NCI-H748 (cell line): ENCODE data around the gene GPR55.

ENCODE experiments used
- DNase-seq: peaks from one replicate; lab custom pipeline; 2025; ENCODE audit not compliant: unreplicated experiment; lab: John Stamatoyannopoulos, UW

Gene GPR55

GRCh38 chr2:230935130-230935430 is 10.0 kb upstream of the GPR55 start:
- no peak for DNase-seq

GRCh38 chr2:230934231-230935129 is 9.4 kb upstream of the GPR55 start:
- DNase-seq, result no peak

GRCh38 chr2:230933521-230934180 is 8.6 kb upstream of the GPR55 start:
- DNase-seq, result no peak

- no peak for DNase-seq
Measured at GRCh38 chr2:230932556-230933511, 7.8 kb upstream of the GPR55 start.

- no peak for DNase-seq
Measured at GRCh38 chr2:230931556-230932231, 6.7 kb upstream of the GPR55 start.

- DNase-seq, result peak; percentile 32
Measured at GRCh38 chr2:230930928-230931555, 6.0 kb upstream of the GPR55 start.

- no peak for DNase-seq
Measured at GRCh38 chr2:230930149-230930780, 5.2 kb upstream of the GPR55 start.

GRCh38 chr2:230929381-230930148 is 4.5 kb upstream of the GPR55 start:
- no peak for DNase-seq

GRCh38 chr2:230928701-230929380 is 3.8 kb upstream of the GPR55 start:
- DNase-seq, result no peak

GRCh38 chr2:230927711-230928341 is 2.8 kb upstream of the GPR55 start:
- DNase-seq, result no peak

GRCh38 chr2:230925879-230926765 is 1.1 kb upstream of the GPR55 start:
- no peak for DNase-seq

GRCh38 chr2:230925443-230925878 is 419 bp upstream of the GPR55 start:
- DNase-seq, result no peak

GRCh38 chr2:230924092-230924469 is 961 bp downstream of the GPR55 start:
- DNase-seq, result no peak

GRCh38 chr2:230922951-230923717 is 1.9 kb downstream of the GPR55 start:
- DNase-seq, result no peak

- no peak for DNase-seq
Measured at GRCh38 chr2:230921806-230922595, 3.0 kb downstream of the GPR55 start.

- DNase-seq, result no peak
Measured at GRCh38 chr2:230920167-230920566, 4.9 kb downstream of the GPR55 start.
